Measurements from ENCODE around the gene EPAS1. TPM values are rescaled to one million over a fixed set of nuclear protein-coding genes. Genes with fewer than 3 reads are reported as not detected.
A peak's percentile ranks its signal among the peaks of the same experiment; 100 is the strongest.

Gene EPAS1
- total RNA-seq, 1 donor from 2014 or later: 1,738 TPM

DNA sequence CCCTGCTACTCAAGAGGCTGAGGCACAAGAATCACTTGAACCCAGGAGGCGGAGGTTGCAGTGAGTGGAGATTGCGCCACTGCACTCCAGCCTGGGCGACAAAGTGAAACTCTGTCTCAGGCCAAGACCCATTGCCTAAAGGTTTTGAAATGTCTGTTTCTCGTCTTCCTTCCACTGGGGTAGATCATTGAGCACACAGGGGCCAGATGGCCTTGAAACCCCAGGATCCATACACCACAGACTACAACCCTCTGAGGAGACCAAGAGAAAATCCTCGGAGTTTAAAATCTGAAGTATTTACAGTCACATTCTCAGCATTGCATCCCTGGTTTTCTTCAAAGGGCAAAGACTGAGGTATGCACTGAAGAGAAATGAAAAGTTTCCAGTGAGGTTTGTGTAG is 7.1 kb upstream of the EPAS1 start:
- H3K4me1 ChIP-seq: no peaks in the 10 kb centered on the region
- H3K36me3 ChIP-seq: no peaks in the 10 kb centered on the region
- TF ChIP-seq, protein P1, sequence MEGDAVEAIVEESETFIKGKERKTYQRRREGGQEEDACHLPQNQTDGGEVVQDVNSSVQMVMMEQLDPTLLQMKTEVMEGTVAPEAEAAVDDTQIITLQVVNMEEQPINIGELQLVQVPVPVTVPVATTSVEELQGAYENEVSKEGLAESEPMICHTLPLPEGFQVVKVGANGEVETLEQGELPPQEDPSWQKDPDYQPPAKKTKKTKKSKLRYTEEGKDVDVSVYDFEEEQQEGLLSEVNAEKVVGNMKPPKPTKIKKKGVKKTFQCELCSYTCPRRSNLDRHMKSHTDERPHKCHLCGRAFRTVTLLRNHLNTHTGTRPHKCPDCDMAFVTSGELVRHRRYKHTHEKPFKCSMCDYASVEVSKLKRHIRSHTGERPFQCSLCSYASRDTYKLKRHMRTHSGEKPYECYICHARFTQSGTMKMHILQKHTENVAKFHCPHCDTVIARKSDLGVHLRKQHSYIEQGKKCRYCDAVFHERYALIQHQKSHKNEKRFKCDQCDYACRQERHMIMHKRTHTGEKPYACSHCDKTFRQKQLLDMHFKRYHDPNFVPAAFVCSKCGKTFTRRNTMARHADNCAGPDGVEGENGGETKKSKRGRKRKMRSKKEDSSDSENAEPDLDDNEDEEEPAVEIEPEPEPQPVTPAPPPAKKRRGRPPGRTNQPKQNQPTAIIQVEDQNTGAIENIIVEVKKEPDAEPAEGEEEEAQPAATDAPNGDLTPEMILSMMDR (IDR thresholded peaks at IDR 0.05): no peak
- H3K4me3 ChIP-seq: no peak overlapping the region
- no peak overlapping the region for H3K27ac ChIP-seq
- H3K27me3 ChIP-seq: no peaks in the 10 kb centered on the region
- intact Hi-C loops (cut with DNase I): loop anchor here (5.0 to 10.0 kb wide), 2 partner anchors 58 to 645 kb away; no protein-coding TSS in a partner anchor
- no peaks in the 10 kb centered on the region for H3K9me3 ChIP-seq
- no peak for DNase-seq (ENCODE audit: low spot score in 2 of 2)

DNA sequence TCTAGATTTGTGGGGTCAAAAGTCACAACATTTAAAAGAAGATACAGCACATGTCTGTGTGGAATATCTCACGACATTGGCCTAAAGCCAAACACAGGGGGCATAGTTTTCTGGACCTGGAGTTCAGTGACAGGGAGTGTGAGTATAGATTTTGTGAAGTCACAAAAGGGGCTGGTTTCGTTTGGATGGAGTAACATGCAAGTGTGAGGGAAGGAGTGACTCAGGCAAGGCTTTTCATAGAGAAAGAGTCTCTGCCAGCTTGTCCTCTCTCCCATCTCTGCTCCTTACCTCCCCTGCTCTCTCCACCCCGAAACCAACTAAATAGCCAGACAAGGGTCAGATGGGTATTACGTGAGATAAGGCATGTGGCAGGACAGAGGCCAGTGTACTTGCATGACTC is 3.7 kb upstream of the EPAS1 start:
- intact Hi-C loops (cut with DNase I): loop anchor here (5.0 to 10.0 kb wide), 2 partner anchors 61 to 649 kb away; no protein-coding TSS in a partner anchor
- TF ChIP-seq, protein P1 (IDR thresholded peaks at IDR 0.05): no peak

DNA sequence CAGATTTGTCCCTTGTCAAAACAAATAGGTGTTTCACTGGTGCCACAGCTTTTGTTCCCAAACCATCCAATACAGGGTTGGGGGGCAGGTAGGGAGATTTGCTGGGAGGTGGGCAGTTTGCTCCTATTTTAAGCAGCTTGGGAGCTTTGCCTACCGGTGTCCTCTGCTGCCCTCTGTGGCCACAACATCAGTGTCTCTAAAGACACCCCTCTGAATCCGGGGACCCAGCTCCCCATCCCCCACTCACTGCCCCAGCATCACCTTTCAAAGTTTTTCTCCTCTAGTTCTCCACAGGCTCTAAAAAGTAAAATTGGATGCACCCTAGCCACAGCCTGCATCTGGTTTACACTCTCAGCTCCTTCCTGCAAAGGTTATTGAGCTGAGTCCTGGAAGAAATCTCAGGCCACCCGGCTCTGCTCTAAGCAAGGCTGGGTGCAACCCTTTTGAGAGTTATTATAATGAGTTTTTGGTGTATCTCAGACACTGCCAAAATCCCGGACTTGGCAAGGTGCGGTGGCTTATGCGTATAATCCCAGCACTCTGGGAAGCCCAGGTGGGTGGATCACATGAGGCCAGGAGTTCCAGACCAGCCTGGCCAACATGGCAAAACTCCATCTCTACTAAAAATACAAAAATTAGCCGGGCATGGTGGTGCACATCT is 2.9 kb upstream of the EPAS1 start:
- intact Hi-C loops (cut with DNase I): loop anchor here (5.0 to 10.0 kb wide), 2 partner anchors 62 to 650 kb away; no protein-coding TSS in a partner anchor
- Histone ChIP-seq H3K36me3 (no peaks in the 10 kb centered on the region), H3K9me3 (no peaks in the 10 kb centered on the region), H3K4me3 (no peak overlapping the region), H3K4me1 (peaks cover 3 to 6% of the 10 kb centered on the region in 2 donors), H3K27me3 (no peaks in the 10 kb centered on the region), H3K27ac (no peak overlapping the region)
- TF ChIP-seq, protein P1 (IDR thresholded peaks at IDR 0.05): peak; percentile 17 to 42 (median 34)
- no peak for DNase-seq (ENCODE audit: low spot score in 2 of 2)

More for the DNA sequence above, 3.7 kb upstream of the EPAS1 start:
- DNase-seq (ENCODE audit: low spot score in 2 of 2): no peak
- no peaks in the 10 kb centered on the region for H3K36me3 ChIP-seq
- peaks cover 3 to 6% of the 10 kb centered on the region in 2 donors for H3K4me1 ChIP-seq
- no peak overlapping the region for H3K27ac ChIP-seq
- H3K27me3 ChIP-seq: no peaks in the 10 kb centered on the region
- no peaks in the 10 kb centered on the region for H3K9me3 ChIP-seq
- no peak overlapping the region for H3K4me3 ChIP-seq

DNA sequence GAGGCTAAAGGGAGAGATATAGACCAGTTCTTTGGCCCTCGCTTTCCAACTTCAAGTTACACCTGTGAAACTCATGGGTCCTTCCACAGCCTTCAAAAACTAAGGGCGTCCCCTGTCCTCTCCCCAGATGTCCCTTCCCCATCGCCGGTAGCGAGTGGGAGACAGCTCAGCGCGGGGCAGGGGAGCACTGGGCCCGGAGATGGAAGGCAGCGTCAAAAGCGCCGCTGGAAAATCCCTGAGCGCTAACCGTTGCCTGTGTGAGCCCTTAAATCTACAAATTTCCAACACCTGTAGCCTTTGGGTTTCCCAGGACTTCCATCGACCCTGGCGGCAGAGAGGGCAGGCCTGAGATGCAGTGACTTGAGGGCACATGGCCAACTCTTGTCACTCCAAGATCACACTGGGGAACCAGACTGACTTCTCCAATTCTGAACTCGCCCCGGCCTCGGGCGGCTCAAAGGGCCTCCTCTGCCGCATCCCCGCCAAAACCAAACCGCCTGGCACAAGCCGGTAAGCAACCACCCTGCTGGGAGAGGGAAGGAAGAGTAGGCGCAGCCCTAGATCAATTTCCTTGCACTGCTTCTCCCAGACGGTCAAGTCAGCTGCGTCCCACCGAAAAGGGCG is 879 bp upstream of the EPAS1 start:
- peak overlapping the region; percentile 96 to 97 for H3K27ac ChIP-seq
- peaks cover 6 to 11% of the 10 kb centered on the region in 2 donors for H3K4me1 ChIP-seq
- DNase-seq (ENCODE audit: low spot score in 2 of 2): no peak
- H3K27me3 ChIP-seq: no peaks in the 10 kb centered on the region
- H3K36me3 ChIP-seq: no peaks in the 10 kb centered on the region
- peak overlapping the region; percentile 88 to 91 for H3K4me3 ChIP-seq
- TF ChIP-seq, protein P1 (IDR thresholded peaks at IDR 0.05): no peak
- no peaks in the 10 kb centered on the region for H3K9me3 ChIP-seq
- intact Hi-C loops (cut with DNase I): loop anchor here (1.0 to 10.0 kb wide), 4 partner anchors 164 to 652 kb away; no protein-coding TSS in a partner anchor

DNA sequence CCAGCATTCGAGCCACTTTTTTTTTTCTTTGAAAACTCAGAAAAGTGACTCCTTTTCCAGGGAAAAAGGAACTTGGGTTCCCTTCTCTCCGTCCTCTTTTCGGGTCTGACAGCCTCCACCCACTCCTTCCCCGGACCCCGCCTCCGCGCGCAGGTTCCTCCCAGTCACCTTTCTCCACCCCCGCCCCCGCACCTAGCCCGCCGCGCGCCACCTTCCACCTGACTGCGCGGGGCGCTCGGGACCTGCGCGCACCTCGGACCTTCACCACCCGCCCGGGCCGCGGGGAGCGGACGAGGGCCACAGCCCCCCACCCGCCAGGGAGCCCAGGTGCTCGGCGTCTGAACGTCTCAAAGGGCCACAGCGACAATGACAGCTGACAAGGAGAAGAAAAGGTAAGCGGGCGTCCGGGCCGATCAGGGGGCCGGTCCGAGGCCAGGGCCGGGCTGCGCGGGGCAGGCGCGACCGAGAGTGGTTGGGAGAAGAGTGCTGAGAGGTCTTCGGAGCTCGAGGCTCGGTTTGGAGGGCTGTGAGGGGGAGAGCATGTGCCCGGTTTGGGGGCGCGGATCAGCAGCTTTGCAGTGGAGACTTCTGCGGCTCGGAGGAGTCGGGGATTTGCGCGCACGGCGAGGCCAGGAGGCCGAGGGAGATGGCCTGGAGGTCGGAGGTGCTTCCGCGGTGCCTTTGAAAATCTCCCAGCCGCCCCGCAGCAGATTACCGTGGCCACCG is 502 bp downstream of the EPAS1 start:
- peak; percentile 32 to 86 for DNase-seq (ENCODE audit: low spot score in 2 of 2)
- peak overlapping the region; percentile 88 to 91 for H3K4me3 ChIP-seq
- H3K27me3 ChIP-seq: no peaks in the 10 kb centered on the region
- intact Hi-C loops (cut with DNase I): loop anchor here (1.0 to 10.0 kb wide), 6 partner anchors 39 to 653 kb away; no protein-coding TSS in a partner anchor
- peaks cover 6 to 23% of the 10 kb centered on the region in 2 donors for H3K4me1 ChIP-seq
- H3K27ac ChIP-seq: peak overlapping the region; percentile 96 to 97
- TF ChIP-seq, protein P1 (IDR thresholded peaks at IDR 0.05): peak in 1 of 3 experiments; percentile 28
- no peaks in the 10 kb centered on the region for H3K9me3 ChIP-seq
- H3K36me3 ChIP-seq: no peaks in the 10 kb centered on the region
